Mucosa of rectum (tissue), 2 donors: ENCODE data around the gene TP53INP2.

ENCODE experiments used
- H3K27ac ChIP-seq, 2 donors: one replicate each; pipeline ENCODE4 v1.7.0; 2013; ENCODE audit warnings: inconsistent platforms in 2 of 2, low read depth in 2 of 2, low read length in 2 of 2
- H3K27me3 ChIP-seq, 2 donors: one replicate each; pipeline ENCODE4 v1.7.0; 2013; ENCODE audit warnings: low read length in 2 of 2; ENCODE audit not compliant: control insufficient read depth in 2 of 2, insufficient read depth in 2 of 2
- H3K36me3 ChIP-seq, 2 donors: one replicate each; pipeline ENCODE4 v1.7.0; 2013; ENCODE audit warnings: low read length in 2 of 2; ENCODE audit not compliant: control insufficient read depth in 2 of 2, insufficient read depth in 2 of 2
- H3K4me1 ChIP-seq, 2 donors: one replicate each; pipeline ENCODE4 v1.7.0; 2013; ENCODE audit warnings: low read length in 2 of 2, mild to moderate bottlenecking in 1 of 2; ENCODE audit not compliant: control insufficient read depth in 2 of 2, insufficient read depth in 2 of 2
- H3K4me3 ChIP-seq, 2 donors: one replicate each; pipeline ENCODE4 v1.7.0; 2013; ENCODE audit warnings: low read length in 2 of 2
- H3K9ac ChIP-seq, 2 donors: one replicate each; pipeline ENCODE4 v1.7.0; 2013; ENCODE audit warnings: low read length in 2 of 2, low read depth in 1 of 2, mild to moderate bottlenecking in 1 of 2
- H3K9me3 ChIP-seq, 2 donors: one replicate each; pipeline ENCODE4 v1.7.0; 2013; ENCODE audit warnings: low read length in 2 of 2; ENCODE audit not compliant: control insufficient read depth in 2 of 2
- donor health status: healthy.
- donor health status: Normal muscosa, but diverticular disease.

Gene TP53INP2

DNA sequence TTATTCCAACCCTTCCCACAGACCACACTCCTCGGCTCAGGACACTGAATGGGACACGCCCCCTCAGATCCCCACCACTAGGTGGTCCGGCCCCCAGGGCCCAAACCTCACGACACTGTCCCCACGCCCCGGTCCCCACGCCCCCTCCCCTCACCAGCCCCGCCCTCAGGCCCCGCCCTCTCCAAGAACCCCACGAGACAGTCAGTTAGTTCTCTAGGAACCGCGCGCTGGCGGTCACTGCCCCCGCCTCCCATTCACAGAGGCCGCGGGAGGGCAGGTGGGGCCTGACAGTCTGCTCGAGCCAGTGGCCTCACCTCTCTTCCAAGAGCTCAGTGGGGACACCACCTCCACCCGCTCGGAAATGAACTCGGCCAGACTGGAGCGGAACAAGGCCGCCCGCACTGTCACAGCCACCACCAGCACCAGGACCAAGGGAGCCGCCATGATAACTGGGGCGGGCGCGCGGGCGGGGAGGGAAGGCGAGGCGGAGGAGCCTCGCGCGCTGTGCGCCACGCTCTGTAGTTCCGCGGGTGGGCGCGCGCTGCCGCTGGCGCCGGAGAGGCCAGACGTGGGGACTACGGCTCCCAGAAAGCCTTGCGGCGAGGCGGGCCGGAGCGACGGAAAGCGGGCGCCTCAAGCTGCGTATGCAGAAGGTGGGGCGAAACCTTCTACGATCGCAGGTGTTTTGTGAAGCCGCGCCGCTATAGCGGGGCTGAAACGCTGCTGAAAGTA, 27.3 kb upstream of the TP53INP2 start, which contains the start of gene PIGU:
TSS of gene PIGU (minus strand) at position 451 of the 732 bp plus-strand sequence. CDS start at position 444, 7 bp downstream.
- peak within 1 kb of the TSS; percentile 84 to 93 for H3K4me3 ChIP-seq
- no peaks in the 10 kb centered on the region for H3K36me3 ChIP-seq
- peaks cover 3 to 11% of the 10 kb centered on the region in 2 donors for H3K4me1 ChIP-seq
- peak within 1 kb of the TSS; percentile 80 to 84 for H3K27ac ChIP-seq
- H3K27me3 ChIP-seq = no peaks in the 10 kb centered on the region
- H3K9ac ChIP-seq = peak within 1 kb of the TSS; percentile 75 to 77
- no peaks in the 10 kb centered on the region for H3K9me3 ChIP-seq

DNA sequence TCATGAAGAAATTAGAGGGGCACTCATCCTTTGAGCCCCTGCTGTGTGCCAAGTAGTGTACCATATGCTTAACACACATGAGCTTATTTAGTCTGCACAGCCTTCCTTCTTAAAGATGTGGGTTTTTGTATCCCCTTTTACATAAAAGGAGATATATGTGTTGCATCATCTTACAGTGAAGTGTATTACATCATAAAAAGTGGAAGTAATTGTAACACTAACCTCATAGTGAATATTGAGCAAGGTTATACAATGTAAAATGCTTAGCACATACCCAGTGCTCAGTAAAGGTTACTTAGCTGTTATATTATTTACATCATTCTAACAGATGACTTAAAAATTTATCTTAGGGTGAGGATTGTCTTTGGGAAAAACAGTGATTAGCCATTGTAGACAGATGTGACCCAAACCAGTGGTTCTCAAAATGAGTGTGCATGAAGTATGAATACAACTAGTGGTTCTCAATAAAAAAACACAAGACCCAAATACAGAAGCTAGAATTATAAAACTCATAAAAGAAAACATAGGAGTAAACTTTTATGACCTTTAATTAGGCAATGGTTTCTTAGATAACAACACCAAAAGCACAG, 23.5 kb upstream of the TP53INP2 start:
- Histone ChIP-seq H3K4me1 (peaks cover 3 to 11% of the 10 kb centered on the region in 2 donors), H3K9me3 (no peaks in the 10 kb centered on the region), H3K27me3 (no peaks in the 10 kb centered on the region), H3K9ac (no peak overlapping the region), H3K27ac (no peak overlapping the region), H3K36me3 (no peaks in the 10 kb centered on the region), H3K4me3 (no peak overlapping the region)

DNA sequence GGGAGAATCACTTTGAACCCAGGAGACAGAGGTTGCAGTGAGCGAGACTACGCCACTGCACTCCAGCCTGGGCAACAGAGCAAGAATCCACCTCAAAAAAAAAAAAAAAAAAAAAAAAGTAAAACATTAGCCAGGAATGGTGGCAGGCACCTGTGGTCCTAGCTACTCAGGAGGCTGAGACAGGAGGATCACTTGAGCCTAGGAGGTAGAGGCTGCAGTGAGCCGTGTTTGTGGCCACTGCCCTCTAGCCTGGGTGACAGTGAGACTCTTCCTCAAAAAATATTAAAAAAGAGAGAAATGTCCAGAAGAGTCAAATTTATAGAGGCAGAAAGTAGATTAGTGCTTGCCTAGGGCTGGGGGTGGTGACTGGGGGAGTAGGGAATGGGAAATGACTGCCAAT, 20.5 kb upstream of the TP53INP2 start:
- Histone ChIP-seq H3K4me3 (no peak overlapping the region), H3K9ac (no peak overlapping the region), H3K27ac (no peak overlapping the region), H3K4me1 (no peaks in the 10 kb centered on the region), H3K27me3 (no peaks in the 10 kb centered on the region), H3K36me3 (no peaks in the 10 kb centered on the region), H3K9me3 (no peaks in the 10 kb centered on the region)

- H3K36me3 ChIP-seq = no peaks in the 10 kb centered on the region
- H3K4me3 ChIP-seq = no peak overlapping the region
- H3K9me3 ChIP-seq = no peaks in the 10 kb centered on the region
- H3K9ac ChIP-seq = no peak overlapping the region
- peak overlapping the region in 1 of 2 donors; percentile 23 for H3K27ac ChIP-seq
- no peaks in the 10 kb centered on the region for H3K4me1 ChIP-seq
- no peaks in the 10 kb centered on the region for H3K27me3 ChIP-seq
Observed at GRCh38 chr20:34689486-34689885, 14.7 kb upstream of the TP53INP2 start.

DNA sequence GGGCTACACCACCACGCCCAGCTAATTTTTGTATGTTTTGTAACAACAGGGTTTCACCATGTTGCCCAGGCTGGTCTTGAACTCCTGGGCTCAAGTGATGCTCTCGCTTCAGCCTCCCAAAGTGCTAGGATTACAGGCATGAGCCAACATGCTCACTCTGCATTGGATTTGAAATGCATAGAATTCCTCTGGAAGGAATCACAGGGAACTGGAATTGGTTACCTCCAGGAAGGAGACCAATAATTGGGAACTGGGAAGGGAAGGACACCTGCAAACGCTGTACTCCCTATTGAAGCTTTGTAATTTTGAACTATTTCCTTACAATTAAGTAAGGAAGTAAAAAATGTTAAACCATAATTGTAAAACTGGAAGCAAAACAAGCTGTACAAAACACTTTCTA, 12.3 kb upstream of the TP53INP2 start:
- H3K36me3 ChIP-seq = no peaks in the 10 kb centered on the region
- H3K9me3 ChIP-seq = no peaks in the 10 kb centered on the region
- H3K27me3 ChIP-seq = no peaks in the 10 kb centered on the region
- H3K27ac ChIP-seq = no peak overlapping the region
- no peak overlapping the region for H3K4me3 ChIP-seq
- H3K4me1 ChIP-seq = no peaks in the 10 kb centered on the region
- H3K9ac ChIP-seq = no peak overlapping the region

DNA sequence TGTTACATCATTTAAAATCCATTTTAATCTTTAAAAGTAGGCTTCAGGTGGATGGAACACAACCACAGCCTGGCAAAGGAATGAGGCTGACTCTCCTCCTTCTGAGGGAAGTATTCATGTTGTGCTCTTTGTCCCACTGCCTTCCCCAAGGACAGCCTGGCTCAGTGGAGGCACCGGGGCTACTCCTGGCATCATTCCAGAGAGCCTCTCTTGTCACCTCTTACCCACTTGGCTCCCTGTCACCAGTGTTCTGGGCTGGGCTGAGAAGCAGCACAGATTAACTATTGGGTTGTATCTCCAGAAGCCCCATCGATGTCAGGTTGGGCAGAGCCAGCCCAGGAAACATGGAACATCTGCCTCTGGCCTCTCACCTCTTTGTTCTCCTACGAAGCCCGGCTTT, 10.7 kb upstream of the TP53INP2 start:
- no peaks in the 10 kb centered on the region for H3K36me3 ChIP-seq
- no peak overlapping the region for H3K27ac ChIP-seq
- H3K4me3 ChIP-seq = no peak overlapping the region
- H3K9me3 ChIP-seq = no peaks in the 10 kb centered on the region
- no peaks in the 10 kb centered on the region for H3K4me1 ChIP-seq
- no peaks in the 10 kb centered on the region for H3K27me3 ChIP-seq
- H3K9ac ChIP-seq = no peak overlapping the region

DNA sequence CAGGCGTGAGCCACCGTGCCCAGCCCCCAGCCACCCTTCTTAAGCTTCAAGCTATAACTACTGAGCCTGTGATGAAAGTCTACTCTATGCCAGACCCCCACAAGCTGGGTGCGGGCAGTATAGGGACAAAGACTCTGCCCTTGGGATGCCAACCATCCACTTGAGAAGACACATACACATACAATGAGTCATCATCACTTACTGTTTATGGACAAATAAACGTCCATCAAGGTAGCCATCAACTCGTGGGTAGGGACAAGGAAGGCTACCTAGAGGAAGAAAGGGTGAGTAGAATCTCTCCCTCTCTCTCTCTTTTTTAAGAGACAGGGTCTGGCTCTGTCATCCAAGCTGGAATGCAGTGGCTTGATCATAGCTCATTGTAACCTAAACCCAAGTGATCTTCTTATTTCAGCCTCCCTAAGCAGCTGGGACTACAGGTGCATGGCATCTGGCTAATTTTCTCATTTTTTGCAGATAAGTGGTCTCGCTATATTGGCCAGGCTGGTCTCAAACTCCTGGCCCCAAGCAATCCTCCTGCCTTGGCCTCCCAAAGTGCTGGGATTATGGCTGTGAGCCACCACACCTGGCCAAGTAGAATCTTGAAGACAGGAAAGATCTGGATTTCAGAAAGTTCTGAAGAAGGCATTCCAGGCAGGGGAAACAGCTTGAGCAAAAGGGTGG, 2.6 kb upstream of the TP53INP2 start:
- Histone ChIP-seq H3K4me1 (peaks cover 20 to 29% of the 10 kb centered on the region in 2 donors), H3K27me3 (no peaks in the 10 kb centered on the region), H3K9ac (no peak overlapping the region), H3K36me3 (no peaks in the 10 kb centered on the region), H3K4me3 (no peak overlapping the region), H3K27ac (no peak overlapping the region), H3K9me3 (no peaks in the 10 kb centered on the region)

DNA sequence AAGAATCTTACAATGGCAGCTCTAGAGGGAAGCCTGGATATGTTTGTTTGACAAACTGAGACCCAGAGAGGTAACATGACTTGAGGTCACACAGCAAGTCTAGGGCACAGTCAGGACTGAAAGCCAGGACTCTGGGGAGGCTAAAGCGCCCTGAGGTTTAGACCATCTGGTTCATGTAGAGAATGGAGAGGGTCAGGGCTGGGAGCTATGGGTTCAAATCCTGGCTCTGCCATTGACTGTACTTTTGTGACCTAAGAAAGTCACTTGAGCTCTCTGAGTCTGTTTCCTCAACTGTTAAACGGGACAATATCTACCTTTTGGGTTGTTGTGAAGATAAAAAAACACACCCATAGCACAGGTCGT, 1.1 kb upstream of the TP53INP2 start:
- H3K4me1 ChIP-seq = peaks cover 27 to 42% of the 10 kb centered on the region in 2 donors
- H3K36me3 ChIP-seq = no peaks in the 10 kb centered on the region
- peak overlapping the region; percentile 99 for H3K27ac ChIP-seq
- no peaks in the 10 kb centered on the region for H3K9me3 ChIP-seq
- H3K9ac ChIP-seq = peak overlapping the region in 1 of 2 donors; percentile 95
- H3K27me3 ChIP-seq = no peaks in the 10 kb centered on the region
- peak overlapping the region; percentile 88 to 97 for H3K4me3 ChIP-seq

GRCh38 chr20:34703424-34704176, 544 bp upstream of the TP53INP2 start:
- Histone ChIP-seq H3K36me3 (no peaks in the 10 kb centered on the region), H3K4me3 (peak overlapping the region; percentile 88 to 97), H3K27ac (peak overlapping the region; percentile 99), H3K4me1 (peaks cover 27 to 45% of the 10 kb centered on the region in 2 donors), H3K9ac (peak overlapping the region; percentile 89 to 95), H3K27me3 (no peaks in the 10 kb centered on the region), H3K9me3 (no peaks in the 10 kb centered on the region)
